ENCODE measurements around the gene CXCL5.

DNA sequence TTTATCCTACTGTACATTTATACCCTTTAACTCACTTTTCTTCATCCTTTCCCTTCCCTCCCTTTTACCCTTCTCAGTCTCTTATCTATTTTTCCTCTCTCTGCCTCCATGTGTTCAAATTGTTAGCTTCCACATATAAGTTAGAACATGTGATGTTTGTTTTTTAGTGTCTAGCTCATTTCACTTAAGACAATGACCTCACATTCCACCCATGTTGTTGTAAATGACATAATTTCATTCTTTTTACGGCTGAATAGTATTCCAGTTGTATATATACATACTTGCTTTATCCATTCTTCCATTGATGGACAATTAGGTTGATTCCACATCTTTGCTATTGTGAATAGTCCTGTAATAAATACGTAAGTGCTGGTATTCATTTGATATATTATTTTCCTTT, 47.3 kb upstream of the CXCL5 start:
- TF ChIP-seq POLR2A (IDR thresholded peaks at IDR 0.05) (no peak), EP300 (IDR thresholded peaks at IDR 0.05) (no peak)
- TF ChIP-seq, protein P1, sequence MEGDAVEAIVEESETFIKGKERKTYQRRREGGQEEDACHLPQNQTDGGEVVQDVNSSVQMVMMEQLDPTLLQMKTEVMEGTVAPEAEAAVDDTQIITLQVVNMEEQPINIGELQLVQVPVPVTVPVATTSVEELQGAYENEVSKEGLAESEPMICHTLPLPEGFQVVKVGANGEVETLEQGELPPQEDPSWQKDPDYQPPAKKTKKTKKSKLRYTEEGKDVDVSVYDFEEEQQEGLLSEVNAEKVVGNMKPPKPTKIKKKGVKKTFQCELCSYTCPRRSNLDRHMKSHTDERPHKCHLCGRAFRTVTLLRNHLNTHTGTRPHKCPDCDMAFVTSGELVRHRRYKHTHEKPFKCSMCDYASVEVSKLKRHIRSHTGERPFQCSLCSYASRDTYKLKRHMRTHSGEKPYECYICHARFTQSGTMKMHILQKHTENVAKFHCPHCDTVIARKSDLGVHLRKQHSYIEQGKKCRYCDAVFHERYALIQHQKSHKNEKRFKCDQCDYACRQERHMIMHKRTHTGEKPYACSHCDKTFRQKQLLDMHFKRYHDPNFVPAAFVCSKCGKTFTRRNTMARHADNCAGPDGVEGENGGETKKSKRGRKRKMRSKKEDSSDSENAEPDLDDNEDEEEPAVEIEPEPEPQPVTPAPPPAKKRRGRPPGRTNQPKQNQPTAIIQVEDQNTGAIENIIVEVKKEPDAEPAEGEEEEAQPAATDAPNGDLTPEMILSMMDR (IDR thresholded peaks at IDR 0.05): no peak

All from tibial nerve (tissue), 4 donors.